Fibroblast of the aortic adventitia (primary cell): ENCODE results near the gene COL8A1. TPM values are rescaled to one million over a fixed set of nuclear protein-coding genes. Genes with fewer than 3 reads are reported as not detected.

Experiments
- DNase-seq: peaks from one replicate; pipeline ENCODE4 v3.0.0-alpha.2; 2010; ENCODE audit warnings: low read depth
- H3K4me3 ChIP-seq: 2 replicates; pipeline ENCODE4 v1.5.1; 2011; ENCODE audit warnings: low read depth, mild to moderate bottlenecking, control low read depth, low read length, moderate library complexity
- CTCF ChIP-seq: IDR thresholded peaks from 2 replicates; pipeline ENCODE4 v1.5.1; 2011; ENCODE audit warnings: mild to moderate bottlenecking, low read length, control low read depth, inconsistent platforms; ENCODE audit not compliant: insufficient read depth
- total RNA-seq: library from RNA; depleted of rRNA; stranded (reverse); fragments of >200 nt; gene quantifications from 2 replicates; pipeline ENCODE4 v1.2.3, GENCODE V29; 2012; ENCODE audit warnings: low replicate concordance

The COL8A1 gene
- total RNA-seq, 1 donor = 25.1 TPM

- peak; percentile 85 for TF ChIP-seq CTCF
- H3K4me3 ChIP-seq = no peak overlapping the region
- DNase-seq = peak; percentile 82
Observed at GRCh38 chr3:99789011-99789721, 150.8 kb downstream of the COL8A1 start.

- no peak for TF ChIP-seq CTCF
- no peak overlapping the region for H3K4me3 ChIP-seq
Observed at GRCh38 chr3:99794485-99794884, 156.1 kb downstream of the COL8A1 start.

GRCh38 chr3:99795573-99795972 lies 157.2 kb downstream of the COL8A1 start:
- no peak for DNase-seq
- TF ChIP-seq CTCF = no peak
- no peak overlapping the region for H3K4me3 ChIP-seq

More at GRCh38 chr3:99794485-99794884, 156.1 kb downstream of the COL8A1 start:
- no peak for DNase-seq

GRCh38 chr3:99799422-99799821 lies 161.0 kb downstream of the COL8A1 start:
- H3K4me3 ChIP-seq = no peak overlapping the region
- no peak for DNase-seq
- no peak for TF ChIP-seq CTCF

GRCh38 chr3:99803297-99803696 lies 164.9 kb downstream of the COL8A1 start:
- DNase-seq = no peak
- H3K4me3 ChIP-seq = no peak overlapping the region
- no peak for TF ChIP-seq CTCF

- DNase-seq = no peak
- TF ChIP-seq CTCF = no peak
- H3K4me3 ChIP-seq = no peak overlapping the region
Observed at GRCh38 chr3:99805160-99805559, 166.8 kb downstream of the COL8A1 start.
